SU-DHL-6 (cell line): Measurements from ENCODE around the gene C10orf53.

ENCODE experiments used
- H2AFZ ChIP-seq: fragments of 200-600 bp; sonication (generic); 2 replicates; pipeline ENCODE4 v1.6.1; 2014; ENCODE audit warnings: low read depth, mild to moderate bottlenecking, moderate library complexity, mixed read lengths, antibody characterized with exemption, low read length; ENCODE audit not compliant: severe bottlenecking
- H3F3A ChIP-seq: fragments of 200-600 bp; shearing (Covaris generic); 2 replicates; pipeline ENCODE4 v1.6.0; 2016; ENCODE audit warnings: antibody characterized with exemption, mild to moderate bottlenecking; ENCODE audit not compliant: insufficient read depth
- H3K27ac ChIP-seq: fragments of 200-600 bp; sonication (generic); 2 replicates; pipeline ENCODE4 v1.5.1; 2016; ENCODE audit warnings: low read depth, mild to moderate bottlenecking, low read length, moderate library complexity, mixed read lengths
- H3K27me3 ChIP-seq: fragments of 200-600 bp; sonication (generic), shearing (Covaris generic); 2 replicates; pipeline ENCODE4 v1.6.0; 2014; ENCODE audit warnings: mild to moderate bottlenecking, low read length
- H3K36me3 ChIP-seq: fragments of 200-600 bp; sonication (generic); 2 replicates; pipeline ENCODE4 v1.6.1; 2014; ENCODE audit warnings: mild to moderate bottlenecking, low read length, mixed read lengths
- H3K4me2 ChIP-seq: fragments of 300-600, 200-600 bp; shearing (Covaris generic), sonication (generic); 2 replicates; pipeline ENCODE4 v1.6.0; 2014; ENCODE audit warnings: low read length, low read depth, mild to moderate bottlenecking; ENCODE audit not compliant: poor library complexity, severe bottlenecking
- H3K4me3 ChIP-seq: fragments of 200-600 bp; sonication (generic); 2 replicates; pipeline ENCODE4 v1.5.1; 2014; ENCODE audit warnings: antibody characterized with exemption, low read length, mild to moderate bottlenecking, mixed read lengths; ENCODE audit not compliant: insufficient read depth, poor library complexity, severe bottlenecking
- H3K79me2 ChIP-seq: fragments of 200-600 bp; sonication (generic); 2 replicates; pipeline ENCODE4 v1.6.1; 2014; ENCODE audit warnings: mild to moderate bottlenecking, low read length, moderate library complexity; ENCODE audit not compliant: insufficient read depth
- H3K9ac ChIP-seq: fragments of 200-600 bp; sonication (generic); 2 replicates; pipeline ENCODE4 v1.7.0; 2014; ENCODE audit warnings: mild to moderate bottlenecking, low read length
- H3K9me2 ChIP-seq: fragments of 200-600 bp; sonication (generic); replicated peaks from 2 replicates; pipeline ENCODE4 v1.6.1; 2014; ENCODE audit warnings: low read length; ENCODE audit not compliant: insufficient read depth
- H3K9me3 ChIP-seq: fragments of 200-600 bp; sonication (generic); 2 replicates; pipeline ENCODE4 v1.6.1; 2014; ENCODE audit warnings: low read length, mixed read lengths; ENCODE audit not compliant: insufficient read depth
- H4K20me1 ChIP-seq: fragments of 200-600 bp; sonication (generic); 2 replicates; pipeline ENCODE4 v1.6.1; 2014; ENCODE audit warnings: low read depth, mild to moderate bottlenecking, antibody characterized with exemption, low read length, moderate library complexity, mixed read lengths
- EZH2phosphoT487 ChIP-seq: fragments of 200-600 bp; sonication (generic), shearing (Covaris generic); conservative IDR thresholded peaks from 2 replicates; pipeline ENCODE4 v1.6.1; 2018; ENCODE audit warnings: mild to moderate bottlenecking, antibody characterized with exemption, low read length, moderate library complexity, mixed read lengths
- TF ChIP-seq, protein P1 (sequence below): fragments of 200-600 bp; sonication (generic); IDR thresholded peaks from one replicate; pipeline ENCODE4 v1.5.1; 2017; ENCODE audit warnings: antibody characterized with exemption, mild to moderate bottlenecking, low read length, moderate library complexity; ENCODE audit not compliant: insufficient read depth, poor library complexity, severe bottlenecking

C10orf53 gene

GRCh38 chr10:49726593-49726992 lies 47.1 kb downstream of the C10orf53 start:
- Histone ChIP-seq H3K9ac (no peak overlapping the region), H3K36me3 (no peaks in the 10 kb centered on the region), H3K9me2 (no peaks in the 10 kb centered on the region), H4K20me1 (no peaks in the 10 kb centered on the region), H3K79me2 (no peaks in the 10 kb centered on the region), H3K27me3 (no peaks in the 10 kb centered on the region), H3K4me3 (no peak overlapping the region), H3K4me2 (no peak overlapping the region), H3K9me3 (peaks cover 14% of the 10 kb centered on the region; the same call in 1 of the 2 replicates), H2AFZ (no peak overlapping the region), H3F3A (no peaks in the 10 kb centered on the region), H3K27ac (no peak overlapping the region)
- TF ChIP-seq EZH2phosphoT487: no peak
- TF ChIP-seq, protein P1, sequence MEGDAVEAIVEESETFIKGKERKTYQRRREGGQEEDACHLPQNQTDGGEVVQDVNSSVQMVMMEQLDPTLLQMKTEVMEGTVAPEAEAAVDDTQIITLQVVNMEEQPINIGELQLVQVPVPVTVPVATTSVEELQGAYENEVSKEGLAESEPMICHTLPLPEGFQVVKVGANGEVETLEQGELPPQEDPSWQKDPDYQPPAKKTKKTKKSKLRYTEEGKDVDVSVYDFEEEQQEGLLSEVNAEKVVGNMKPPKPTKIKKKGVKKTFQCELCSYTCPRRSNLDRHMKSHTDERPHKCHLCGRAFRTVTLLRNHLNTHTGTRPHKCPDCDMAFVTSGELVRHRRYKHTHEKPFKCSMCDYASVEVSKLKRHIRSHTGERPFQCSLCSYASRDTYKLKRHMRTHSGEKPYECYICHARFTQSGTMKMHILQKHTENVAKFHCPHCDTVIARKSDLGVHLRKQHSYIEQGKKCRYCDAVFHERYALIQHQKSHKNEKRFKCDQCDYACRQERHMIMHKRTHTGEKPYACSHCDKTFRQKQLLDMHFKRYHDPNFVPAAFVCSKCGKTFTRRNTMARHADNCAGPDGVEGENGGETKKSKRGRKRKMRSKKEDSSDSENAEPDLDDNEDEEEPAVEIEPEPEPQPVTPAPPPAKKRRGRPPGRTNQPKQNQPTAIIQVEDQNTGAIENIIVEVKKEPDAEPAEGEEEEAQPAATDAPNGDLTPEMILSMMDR: no peak

DNA sequence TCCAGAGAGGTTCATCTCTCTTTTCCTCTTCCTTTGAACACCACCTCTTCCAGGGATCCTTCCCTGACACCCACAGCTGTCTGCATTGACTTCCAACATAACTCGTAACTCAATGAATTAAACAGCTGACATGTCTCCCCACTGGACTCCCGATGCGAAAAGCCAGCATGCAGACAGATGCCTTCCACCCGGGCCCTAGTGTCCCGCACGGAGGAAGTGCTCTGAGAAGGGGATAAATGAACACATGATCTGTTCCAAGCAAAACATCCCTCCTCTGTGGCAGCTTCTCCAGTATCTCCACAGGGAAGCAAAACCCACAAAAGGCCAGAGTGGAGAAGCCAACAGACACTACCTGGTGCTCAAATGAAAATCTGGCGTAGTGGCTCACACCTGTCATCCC lies 54.4 kb downstream of the C10orf53 start:
- Histone ChIP-seq H3F3A (no peaks in the 10 kb centered on the region), H2AFZ (no peak overlapping the region), H4K20me1 (no peaks in the 10 kb centered on the region), H3K9me2 (no peaks in the 10 kb centered on the region), H3K9ac (no peak overlapping the region), H3K9me3 (no peaks in the 10 kb centered on the region), H3K27me3 (no peaks in the 10 kb centered on the region), H3K4me2 (no peak overlapping the region), H3K4me3 (no peak overlapping the region), H3K36me3 (no peaks in the 10 kb centered on the region), H3K27ac (no peak overlapping the region), H3K79me2 (no peaks in the 10 kb centered on the region)
- TF ChIP-seq, protein P1: no peak
- no peak for TF ChIP-seq EZH2phosphoT487

GRCh38 chr10:49734676-49735075 lies 55.2 kb downstream of the C10orf53 start:
- Histone ChIP-seq H3K27ac (no peak overlapping the region), H2AFZ (no peak overlapping the region), H3K9me3 (no peaks in the 10 kb centered on the region), H3K79me2 (no peaks in the 10 kb centered on the region), H3K9ac (no peak overlapping the region), H3F3A (no peaks in the 10 kb centered on the region), H4K20me1 (no peaks in the 10 kb centered on the region), H3K4me3 (no peak overlapping the region), H3K36me3 (no peaks in the 10 kb centered on the region), H3K4me2 (no peak overlapping the region), H3K27me3 (no peaks in the 10 kb centered on the region), H3K9me2 (no peaks in the 10 kb centered on the region)
- TF ChIP-seq, protein P1: no peak
- no peak for TF ChIP-seq EZH2phosphoT487
